ENCODE measurements around the gene NEK10.
"Not testable (repeated sequence)": the region's sequence is repeated elsewhere in the genome, so short reads cannot be mapped to it uniquely, and the experiment has no call there.

Gene NEK10

GRCh38 chr3:27328982-27329762 lies 40.0 kb downstream of the NEK10 start:
- not testable (repeated sequence) for H3K27ac Mint-ChIP-seq; H3K4me3 Mint-ChIP-seq; DNase-seq (ENCODE audit: low spot score in 2 of 2); H3K4me1 Mint-ChIP-seq; H3K9me3 Mint-ChIP-seq; H3K36me3 Mint-ChIP-seq; ATAC-seq

- H3K9me3 Mint-ChIP-seq, result peaks cover 7% of the 10 kb centered on the region
- H3K27ac Mint-ChIP-seq, result no peak overlapping the region
- no peaks in the 10 kb centered on the region for H3K36me3 Mint-ChIP-seq
- no peak overlapping the region for H3K4me3 Mint-ChIP-seq
- DNase-seq (ENCODE audit: low spot score in 2 of 2), result no peak
- no peaks in the 10 kb centered on the region for H3K4me1 Mint-ChIP-seq
- no peak for ATAC-seq
Measured at GRCh38 chr3:27326629-27327545, 42.3 kb downstream of the NEK10 start.

GRCh38 chr3:27326202-27326601 lies 43.0 kb downstream of the NEK10 start:
- H3K4me1 Mint-ChIP-seq, result no peaks in the 10 kb centered on the region
- no peak overlapping the region for H3K27ac Mint-ChIP-seq
- peaks cover 7% of the 10 kb centered on the region for H3K9me3 Mint-ChIP-seq
- DNase-seq (ENCODE audit: low spot score in 2 of 2) (no peak), ATAC-seq (no peak)
- H3K4me3 Mint-ChIP-seq, result no peak overlapping the region
- no peaks in the 10 kb centered on the region for H3K36me3 Mint-ChIP-seq

GRCh38 chr3:27325419-27325818 lies 43.8 kb downstream of the NEK10 start:
- no peaks in the 10 kb centered on the region for H3K36me3 Mint-ChIP-seq
- peaks cover 7% of the 10 kb centered on the region for H3K9me3 Mint-ChIP-seq
- no peak overlapping the region for H3K4me3 Mint-ChIP-seq
- no peak overlapping the region for H3K27ac Mint-ChIP-seq
- ATAC-seq (peak; percentile 19), DNase-seq (ENCODE audit: low spot score in 2 of 2) (no peak)
- H3K4me1 Mint-ChIP-seq, result no peaks in the 10 kb centered on the region

- Mint-ChIP-seq H3K4me3 (no peak overlapping the region), H3K4me1 (no peaks in the 10 kb centered on the region), H3K36me3 (no peaks in the 10 kb centered on the region), H3K9me3 (peaks cover 7% of the 10 kb centered on the region), H3K27ac (no peak overlapping the region)
- ATAC-seq, result no peak
- DNase-seq (ENCODE audit: low spot score in 2 of 2), result no peak
Measured at GRCh38 chr3:27324686-27325085, 44.5 kb downstream of the NEK10 start.

GRCh38 chr3:27323087-27323570 lies 46.1 kb downstream of the NEK10 start:
- Mint-ChIP-seq H3K4me1 (no peaks in the 10 kb centered on the region), H3K4me3 (no peak overlapping the region), H3K36me3 (no peaks in the 10 kb centered on the region), H3K9me3 (no peaks in the 10 kb centered on the region), H3K27ac (no peak overlapping the region)
- ATAC-seq (no peak), DNase-seq (ENCODE audit: low spot score in 2 of 2) (no peak)

GRCh38 chr3:27322634-27323033 lies 46.5 kb downstream of the NEK10 start:
- DNase-seq (ENCODE audit: low spot score in 2 of 2) (no peak), ATAC-seq (no peak)
- Mint-ChIP-seq H3K27ac (no peak overlapping the region), H3K4me3 (no peak overlapping the region), H3K4me1 (no peaks in the 10 kb centered on the region), H3K36me3 (no peaks in the 10 kb centered on the region), H3K9me3 (no peaks in the 10 kb centered on the region)

GRCh38 chr3:27319847-27320526 lies 49.2 kb downstream of the NEK10 start:
- no peak for DNase-seq (ENCODE audit: low spot score in 2 of 2)
- H3K4me1 Mint-ChIP-seq, result no peaks in the 10 kb centered on the region
- no peaks in the 10 kb centered on the region for H3K9me3 Mint-ChIP-seq
- H3K27ac Mint-ChIP-seq, result no peak overlapping the region
- ATAC-seq, result no peak
- H3K4me3 Mint-ChIP-seq, result no peak overlapping the region
- no peaks in the 10 kb centered on the region for H3K36me3 Mint-ChIP-seq

GRCh38 chr3:27319304-27319703 lies 49.9 kb downstream of the NEK10 start:
- Mint-ChIP-seq H3K9me3 (no peaks in the 10 kb centered on the region), H3K36me3 (no peaks in the 10 kb centered on the region), H3K4me3 (no peak overlapping the region), H3K27ac (no peak overlapping the region), H3K4me1 (no peaks in the 10 kb centered on the region)
- ATAC-seq (no peak), DNase-seq (ENCODE audit: low spot score in 2 of 2) (no peak)

GRCh38 chr3:27317096-27317495 lies 52.1 kb downstream of the NEK10 start:
- Mint-ChIP-seq H3K4me1 (no peaks in the 10 kb centered on the region), H3K27ac (no peak overlapping the region), H3K36me3 (no peaks in the 10 kb centered on the region), H3K9me3 (no peaks in the 10 kb centered on the region), H3K4me3 (no peak overlapping the region)
- ATAC-seq (no peak), DNase-seq (ENCODE audit: low spot score in 2 of 2) (no peak)

GRCh38 chr3:27315003-27315402 lies 54.2 kb downstream of the NEK10 start:
- Mint-ChIP-seq H3K9me3 (no peaks in the 10 kb centered on the region), H3K4me3 (no peak overlapping the region), H3K27ac (no peak overlapping the region), H3K36me3 (no peaks in the 10 kb centered on the region), H3K4me1 (no peaks in the 10 kb centered on the region)
- no peak for DNase-seq (ENCODE audit: low spot score in 2 of 2)
- ATAC-seq, result no peak

- DNase-seq (ENCODE audit: low spot score in 2 of 2), result no peak
- Mint-ChIP-seq H3K36me3 (no peaks in the 10 kb centered on the region), H3K4me3 (no peak overlapping the region), H3K27ac (no peak overlapping the region), H3K9me3 (no peaks in the 10 kb centered on the region), H3K4me1 (no peaks in the 10 kb centered on the region)
- peak; percentile 78 for ATAC-seq
Measured at GRCh38 chr3:27312044-27312668, 57.0 kb downstream of the NEK10 start.

GRCh38 chr3:27311400-27311799 lies 57.8 kb downstream of the NEK10 start:
- ATAC-seq (no peak), DNase-seq (ENCODE audit: low spot score in 2 of 2) (no peak)
- no peak overlapping the region for H3K27ac Mint-ChIP-seq
- H3K4me3 Mint-ChIP-seq, result no peak overlapping the region
- H3K36me3 Mint-ChIP-seq, result no peaks in the 10 kb centered on the region
- no peaks in the 10 kb centered on the region for H3K4me1 Mint-ChIP-seq
- no peaks in the 10 kb centered on the region for H3K9me3 Mint-ChIP-seq

GRCh38 chr3:27310688-27311087 lies 58.5 kb downstream of the NEK10 start:
- H3K27ac Mint-ChIP-seq, result no peak overlapping the region
- ATAC-seq (no peak), DNase-seq (ENCODE audit: low spot score in 2 of 2) (no peak)
- H3K9me3 Mint-ChIP-seq, result no peaks in the 10 kb centered on the region
- H3K36me3 Mint-ChIP-seq, result no peaks in the 10 kb centered on the region
- H3K4me1 Mint-ChIP-seq, result no peaks in the 10 kb centered on the region
- no peak overlapping the region for H3K4me3 Mint-ChIP-seq

- no peak overlapping the region for H3K27ac Mint-ChIP-seq
- H3K36me3 Mint-ChIP-seq, result no peaks in the 10 kb centered on the region
- H3K9me3 Mint-ChIP-seq, result no peaks in the 10 kb centered on the region
- ATAC-seq (no peak), DNase-seq (ENCODE audit: low spot score in 2 of 2) (no peak)
- H3K4me3 Mint-ChIP-seq, result no peak overlapping the region
- H3K4me1 Mint-ChIP-seq, result no peaks in the 10 kb centered on the region
Measured at GRCh38 chr3:27307566-27307965, 61.6 kb downstream of the NEK10 start.
